Peyer's patch (tissue), 4 donors: ENCODE measurements around the gene SYK.

ENCODE experiments used
- POLR2A ChIP-seq, 2 donors: fragments of 450-650 bp; IDR thresholded peaks; one replicate each; pipeline ENCODE4 v1.5.1; 2017; ENCODE audit warnings: antibody characterized with exemption in 2 of 2, mild to moderate bottlenecking in 2 of 2, moderate library complexity in 2 of 2
- TF ChIP-seq, protein P1 (sequence below), 6 experiments: fragments of 450-650 bp in 4 of 6; fragments of 200-600 bp in 2 of 6; sonication (generic) in 1 of 6; IDR thresholded peaks; one replicate each; pipeline ENCODE4 v1.5.1; 2017 to 2019; ENCODE audit warnings: antibody characterized with exemption in 6 of 6, mild to moderate bottlenecking in 3 of 6, moderate library complexity in 1 of 6

DNA sequence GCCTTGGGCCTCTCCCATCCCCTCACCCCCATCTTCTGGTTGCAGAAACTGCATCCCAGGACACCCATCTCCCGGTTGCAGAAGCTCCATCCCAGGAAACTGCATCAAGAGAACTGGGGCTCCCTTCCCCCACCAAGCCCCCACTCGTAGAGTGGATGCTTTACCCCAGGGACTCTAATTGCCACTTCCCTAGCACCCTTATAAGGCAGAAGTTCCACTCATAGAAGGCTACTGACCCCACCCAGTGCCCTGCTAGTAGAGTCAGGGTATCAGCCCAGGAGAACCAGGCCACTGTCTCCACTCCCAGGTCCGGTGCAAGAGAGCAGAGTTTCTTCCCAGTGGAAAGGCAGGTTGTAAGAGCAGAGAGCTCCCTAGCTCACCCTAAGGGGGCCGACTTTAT, 12.2 kb upstream of the SYK start:
- TF ChIP-seq POLR2A (IDR thresholded peaks at IDR 0.05) = no peak
- TF ChIP-seq, protein P1, sequence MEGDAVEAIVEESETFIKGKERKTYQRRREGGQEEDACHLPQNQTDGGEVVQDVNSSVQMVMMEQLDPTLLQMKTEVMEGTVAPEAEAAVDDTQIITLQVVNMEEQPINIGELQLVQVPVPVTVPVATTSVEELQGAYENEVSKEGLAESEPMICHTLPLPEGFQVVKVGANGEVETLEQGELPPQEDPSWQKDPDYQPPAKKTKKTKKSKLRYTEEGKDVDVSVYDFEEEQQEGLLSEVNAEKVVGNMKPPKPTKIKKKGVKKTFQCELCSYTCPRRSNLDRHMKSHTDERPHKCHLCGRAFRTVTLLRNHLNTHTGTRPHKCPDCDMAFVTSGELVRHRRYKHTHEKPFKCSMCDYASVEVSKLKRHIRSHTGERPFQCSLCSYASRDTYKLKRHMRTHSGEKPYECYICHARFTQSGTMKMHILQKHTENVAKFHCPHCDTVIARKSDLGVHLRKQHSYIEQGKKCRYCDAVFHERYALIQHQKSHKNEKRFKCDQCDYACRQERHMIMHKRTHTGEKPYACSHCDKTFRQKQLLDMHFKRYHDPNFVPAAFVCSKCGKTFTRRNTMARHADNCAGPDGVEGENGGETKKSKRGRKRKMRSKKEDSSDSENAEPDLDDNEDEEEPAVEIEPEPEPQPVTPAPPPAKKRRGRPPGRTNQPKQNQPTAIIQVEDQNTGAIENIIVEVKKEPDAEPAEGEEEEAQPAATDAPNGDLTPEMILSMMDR (IDR thresholded peaks at IDR 0.05) = no peak
